DOHH2 (cell line): ENCODE results near the gene EML1.

Experiments used
- H3F3A ChIP-seq: fragments of 200-600 bp; sonication (generic), shearing (Covaris generic); 2 replicates; pipeline ENCODE4 v1.6.0; 2016; ENCODE audit warnings: antibody characterized with exemption, mild to moderate bottlenecking; ENCODE audit not compliant: control insufficient read depth, insufficient read depth
- H3K27ac ChIP-seq: fragments of 200-600 bp; sonication (generic); 2 replicates; pipeline ENCODE4 v1.5.1; 2014; ENCODE audit warnings: low read depth, mild to moderate bottlenecking, low read length, moderate library complexity
- H3K27me3 ChIP-seq: fragments of 200-600 bp; sonication (generic); 2 replicates; pipeline ENCODE4 v1.6.1; 2014; ENCODE audit warnings: mild to moderate bottlenecking, low read length, mixed read lengths; ENCODE audit not compliant: control insufficient read depth
- H3K36me3 ChIP-seq: fragments of 200-600 bp; sonication (generic); 2 replicates; pipeline ENCODE4 v1.6.1; 2014; ENCODE audit warnings: mild to moderate bottlenecking, low read length, moderate library complexity, mixed read lengths; ENCODE audit not compliant: control insufficient read depth
- H3K4me1 ChIP-seq: fragments of 200-600 bp; sonication (generic); 2 replicates; pipeline ENCODE4 v1.6.1; 2014; ENCODE audit warnings: mild to moderate bottlenecking, low read length, mixed read lengths; ENCODE audit not compliant: control insufficient read depth
- H3K4me2 ChIP-seq: fragments of 200-600 bp; sonication (generic); 2 replicates; pipeline ENCODE4 v1.6.0; 2014; ENCODE audit warnings: mild to moderate bottlenecking, low read length, moderate library complexity
- H3K4me3 ChIP-seq: fragments of 200-600 bp; sonication (generic); 2 replicates; pipeline ENCODE4 v1.5.1; 2014; ENCODE audit warnings: mild to moderate bottlenecking, low read length, mixed read lengths
- H3K79me2 ChIP-seq: fragments of 200-600 bp; sonication (generic); 2 replicates; pipeline ENCODE4 v1.6.1; 2014; ENCODE audit warnings: mild to moderate bottlenecking, low read length, mixed read lengths; ENCODE audit not compliant: control insufficient read depth
- H3K9me2 ChIP-seq: fragments of 200-600 bp; sonication (generic); replicated peaks from 2 replicates; pipeline ENCODE4 v1.6.1; 2014; ENCODE audit warnings: mild to moderate bottlenecking, low read length, mixed read lengths; ENCODE audit not compliant: control insufficient read depth
- H3K9me3 ChIP-seq: fragments of 200-600 bp; sonication (generic); 2 replicates; pipeline ENCODE4 v1.6.1; 2014; ENCODE audit warnings: antibody characterized with exemption, low read length, mixed read lengths; ENCODE audit not compliant: control insufficient read depth, insufficient read depth
- H4K20me1 ChIP-seq: fragments of 200-600 bp; sonication (generic); 2 replicates; pipeline ENCODE4 v1.6.0; 2014; ENCODE audit warnings: low read depth, mild to moderate bottlenecking, antibody characterized with exemption, low read length, moderate library complexity; ENCODE audit not compliant: control insufficient read depth, insufficient read depth
- EZH2phosphoT487 ChIP-seq: fragments of 200-600 bp; sonication (generic); IDR thresholded peaks from 2 replicates; pipeline ENCODE4 v1.6.1; 2017; ENCODE audit warnings: borderline replicate concordance, mild to moderate bottlenecking, antibody characterized with exemption, low read length, moderate library complexity, mixed read lengths
- TF ChIP-seq, protein P1 (sequence below): fragments of 200-600 bp; sonication (generic); IDR thresholded peaks from one replicate; pipeline ENCODE4 v1.5.1; 2014; ENCODE audit warnings: antibody characterized with exemption, mild to moderate bottlenecking, low read depth, low read length; ENCODE audit not compliant: poor library complexity, severe bottlenecking

Gene EML1

DNA sequence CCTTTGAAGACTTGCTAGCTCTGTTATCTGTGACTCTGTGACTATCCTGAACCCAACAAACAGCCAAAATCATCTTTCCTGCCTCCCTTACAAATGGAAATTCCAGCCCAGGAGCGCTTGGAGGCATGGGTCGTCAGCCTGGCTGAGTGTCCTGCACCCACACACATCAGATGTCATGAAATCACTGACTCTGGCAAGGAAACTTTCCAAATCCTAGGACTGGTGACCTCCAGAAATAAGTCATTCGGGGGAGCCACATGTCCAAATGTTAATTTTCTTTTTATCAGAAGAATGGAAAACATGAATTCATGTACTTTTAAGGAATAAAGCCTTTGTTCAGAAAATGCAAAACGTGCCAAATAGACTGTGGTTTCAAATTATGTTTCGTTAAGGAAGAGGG, 175.7 kb downstream of the EML1 start:
- H3K4me3 ChIP-seq: no peak overlapping the region
- H3K79me2 ChIP-seq: peaks cover 15% of the 10 kb centered on the region
- H3F3A ChIP-seq: no peaks in the 10 kb centered on the region
- H4K20me1 ChIP-seq: no peaks in the 10 kb centered on the region
- peaks cover 7% of the 10 kb centered on the region for H3K4me1 ChIP-seq
- H3K27me3 ChIP-seq: peaks cover 11% of the 10 kb centered on the region
- H3K9me3 ChIP-seq: no peaks in the 10 kb centered on the region
- H3K27ac ChIP-seq: no peak overlapping the region
- no peaks in the 10 kb centered on the region for H3K9me2 ChIP-seq
- no peaks in the 10 kb centered on the region for H3K36me3 ChIP-seq
- H3K4me2 ChIP-seq: no peak overlapping the region
- TF ChIP-seq EZH2phosphoT487: no peak
- TF ChIP-seq, protein P1, sequence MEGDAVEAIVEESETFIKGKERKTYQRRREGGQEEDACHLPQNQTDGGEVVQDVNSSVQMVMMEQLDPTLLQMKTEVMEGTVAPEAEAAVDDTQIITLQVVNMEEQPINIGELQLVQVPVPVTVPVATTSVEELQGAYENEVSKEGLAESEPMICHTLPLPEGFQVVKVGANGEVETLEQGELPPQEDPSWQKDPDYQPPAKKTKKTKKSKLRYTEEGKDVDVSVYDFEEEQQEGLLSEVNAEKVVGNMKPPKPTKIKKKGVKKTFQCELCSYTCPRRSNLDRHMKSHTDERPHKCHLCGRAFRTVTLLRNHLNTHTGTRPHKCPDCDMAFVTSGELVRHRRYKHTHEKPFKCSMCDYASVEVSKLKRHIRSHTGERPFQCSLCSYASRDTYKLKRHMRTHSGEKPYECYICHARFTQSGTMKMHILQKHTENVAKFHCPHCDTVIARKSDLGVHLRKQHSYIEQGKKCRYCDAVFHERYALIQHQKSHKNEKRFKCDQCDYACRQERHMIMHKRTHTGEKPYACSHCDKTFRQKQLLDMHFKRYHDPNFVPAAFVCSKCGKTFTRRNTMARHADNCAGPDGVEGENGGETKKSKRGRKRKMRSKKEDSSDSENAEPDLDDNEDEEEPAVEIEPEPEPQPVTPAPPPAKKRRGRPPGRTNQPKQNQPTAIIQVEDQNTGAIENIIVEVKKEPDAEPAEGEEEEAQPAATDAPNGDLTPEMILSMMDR: no peak

GRCh38 chr14:99969673-99970322, 176.6 kb downstream of the EML1 start:
- Histone ChIP-seq H3K27me3 (peaks cover 11% of the 10 kb centered on the region), H3F3A (no peaks in the 10 kb centered on the region), H3K79me2 (peaks cover 15% of the 10 kb centered on the region), H3K4me2 (no peak overlapping the region), H3K36me3 (no peaks in the 10 kb centered on the region), H4K20me1 (no peaks in the 10 kb centered on the region), H3K9me2 (no peaks in the 10 kb centered on the region), H3K4me1 (peaks cover 7% of the 10 kb centered on the region), H3K9me3 (no peaks in the 10 kb centered on the region), H3K4me3 (no peak overlapping the region), H3K27ac (no peak overlapping the region)
- TF ChIP-seq, protein P1: no peak
- TF ChIP-seq EZH2phosphoT487: no peak

DNA sequence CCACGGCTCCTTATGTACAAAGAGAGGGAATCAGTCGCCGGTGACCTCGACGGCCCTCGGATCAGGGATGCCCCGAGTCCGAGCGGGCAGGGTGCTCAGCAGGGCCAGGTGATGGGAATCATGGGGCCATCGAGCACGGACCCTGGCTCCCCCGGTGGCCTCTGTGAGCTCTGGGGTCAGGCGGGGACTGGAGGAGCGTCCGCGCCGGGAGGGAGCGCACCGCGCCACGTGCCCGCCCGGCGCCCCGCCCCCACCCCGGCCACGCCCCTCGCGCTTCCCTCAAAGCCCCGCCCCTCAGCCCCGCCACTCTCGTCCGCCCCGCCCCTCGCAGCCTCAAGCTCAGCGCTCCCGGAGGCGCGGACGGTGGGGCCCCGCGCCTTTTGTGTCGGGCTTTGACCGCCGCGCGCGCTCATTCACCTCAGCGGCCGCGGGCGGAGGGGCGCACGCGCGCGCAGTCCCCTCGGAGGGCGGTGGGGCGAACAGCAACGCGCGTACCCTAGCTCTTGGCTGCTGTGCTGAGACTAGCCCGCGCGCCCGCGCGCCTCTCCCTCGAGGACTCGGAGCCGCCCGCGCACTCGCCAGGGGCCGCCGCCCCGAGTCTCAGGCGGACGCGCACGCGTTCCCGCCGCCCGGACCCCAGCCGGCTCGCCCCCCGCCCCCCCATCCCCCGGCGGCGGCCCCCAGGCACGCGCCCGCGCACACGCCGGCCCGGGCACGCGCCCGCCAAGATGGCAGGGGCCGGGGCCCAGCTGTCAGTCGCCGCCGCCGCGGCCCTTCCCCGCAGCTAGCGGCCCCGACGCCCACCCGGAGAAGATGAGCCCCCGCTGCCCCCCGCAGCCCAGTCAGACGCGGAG, 178.1 kb downstream of the EML1 start:
- TF ChIP-seq, protein P1: no peak
- TF ChIP-seq EZH2phosphoT487: no peak
- Histone ChIP-seq H3K27me3 (peaks cover 11% of the 10 kb centered on the region), H3K79me2 (peaks cover 21% of the 10 kb centered on the region), H3K9me2 (no peaks in the 10 kb centered on the region), H3F3A (no peaks in the 10 kb centered on the region), H3K4me3 (peak overlapping the region; percentile 68), H3K36me3 (no peaks in the 10 kb centered on the region), H3K4me2 (peak overlapping the region; percentile 42), H4K20me1 (no peaks in the 10 kb centered on the region), H3K9me3 (no peaks in the 10 kb centered on the region), H3K27ac (no peak overlapping the region), H3K4me1 (peaks cover 7% of the 10 kb centered on the region)
